ENCODE results near the gene ATAD3C.
A peak's percentile ranks its signal among the peaks of the same experiment; 100 is the strongest.

The ATAD3C gene

GRCh38 chr1:1430992-1431844 lies 18.3 kb upstream of the ATAD3C start:
- DNase-seq (ENCODE audit: low read depth in 3 of 3): no peak

DNA sequence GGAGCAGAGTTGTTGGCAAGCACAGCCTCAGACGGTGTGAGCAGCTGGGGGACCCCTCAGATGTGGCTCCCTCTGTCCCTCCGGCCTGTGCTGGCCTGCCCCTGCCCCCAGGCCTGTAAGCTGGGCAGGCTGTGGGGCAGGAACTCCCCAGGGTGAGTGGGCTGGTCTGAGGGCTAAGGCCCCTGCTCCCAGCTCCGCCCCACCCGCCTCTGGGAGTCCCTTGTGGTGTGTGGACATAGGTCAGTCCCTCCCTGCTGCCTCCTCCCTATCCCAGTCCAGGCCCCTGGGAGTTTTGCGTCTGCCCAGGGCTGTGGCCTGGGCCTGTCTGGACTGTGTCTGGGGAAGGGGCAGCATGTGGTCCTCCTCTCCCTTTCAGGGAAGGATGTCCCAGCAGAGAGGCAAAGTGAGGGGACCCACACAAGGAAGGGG lies 17.6 kb upstream of the ATAD3C start:
- DNase-seq (ENCODE audit: low read depth in 3 of 3): no peak

- DNase-seq (ENCODE audit: low read depth in 3 of 3): no peak
Measured at GRCh38 chr1:1432274-1432950, 17.1 kb upstream of the ATAD3C start.

GRCh38 chr1:1432951-1433803 lies 16.3 kb upstream of the ATAD3C start:
- no peak for DNase-seq (ENCODE audit: low read depth in 3 of 3)

- DNase-seq (ENCODE audit: low read depth in 3 of 3): peak; percentile 38 to 65 (median 59)
Measured at GRCh38 chr1:1433804-1434130, 15.7 kb upstream of the ATAD3C start.

GRCh38 chr1:1434131-1434823 lies 15.2 kb upstream of the ATAD3C start:
- DNase-seq (ENCODE audit: low read depth in 3 of 3): no peak

DNA sequence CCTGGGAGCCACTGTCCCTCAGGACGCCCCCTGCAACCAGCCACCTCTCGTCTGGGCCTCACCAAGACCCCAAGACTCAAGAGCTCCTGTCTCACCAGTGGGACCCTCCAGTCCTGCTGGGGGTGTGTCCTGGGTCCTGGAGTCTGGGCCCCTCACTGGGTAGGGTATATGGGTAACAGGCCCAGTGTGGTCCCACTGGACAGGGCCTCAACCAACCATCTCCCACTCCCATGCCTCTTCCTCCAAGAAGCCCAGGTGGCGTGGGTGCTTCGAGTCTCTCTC lies 14.7 kb upstream of the ATAD3C start:
- no peak for DNase-seq (ENCODE audit: low read depth in 3 of 3)

GRCh38 chr1:1435106-1435903 lies 14.2 kb upstream of the ATAD3C start, which contains the start of gene VWA1:
VWA1 (plus strand) TSS chr1:1435690; CDS start chr1:1435749, 59 bp downstream.
- DNase-seq (ENCODE audit: low read depth in 3 of 3): peak; percentile 25 to 68 (median 45)

DNA sequence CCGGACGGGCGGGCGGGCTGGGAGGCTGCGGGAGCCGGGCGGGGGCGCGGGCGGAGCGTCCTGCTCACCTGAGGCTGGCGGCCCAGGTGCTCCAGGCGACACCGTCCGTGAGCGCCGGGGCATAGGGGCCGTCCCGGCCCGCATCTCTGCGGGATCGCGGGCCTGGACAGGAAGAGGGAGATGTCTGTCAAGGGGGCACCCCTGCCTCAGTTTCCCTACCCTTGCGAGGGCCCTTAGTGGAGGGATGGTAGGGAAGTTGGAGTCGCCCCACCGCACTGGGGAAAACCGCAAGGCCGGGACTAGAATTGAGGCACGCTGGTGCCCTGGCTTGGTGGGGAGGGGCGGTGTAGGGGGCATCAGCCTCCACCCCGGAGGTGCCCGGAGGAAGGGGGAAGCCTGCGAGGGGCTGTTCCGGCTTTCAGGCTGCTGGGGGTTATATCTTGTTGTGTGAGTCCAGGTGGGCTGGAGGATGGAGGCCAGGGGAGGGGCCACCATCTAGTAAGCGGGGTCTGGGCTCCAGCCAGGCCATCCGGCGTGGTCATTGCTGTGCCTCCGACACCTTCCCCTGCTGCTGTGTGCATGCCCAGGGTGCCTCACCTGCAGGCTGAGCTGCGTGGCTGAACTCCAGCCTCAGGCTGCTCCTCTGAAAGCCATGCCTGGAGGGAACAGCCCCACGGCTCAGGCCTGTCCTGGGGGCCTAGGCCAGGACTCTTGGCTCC lies 13.4 kb upstream of the ATAD3C start:
- DNase-seq (ENCODE audit: low read depth in 3 of 3): no peak

DNA sequence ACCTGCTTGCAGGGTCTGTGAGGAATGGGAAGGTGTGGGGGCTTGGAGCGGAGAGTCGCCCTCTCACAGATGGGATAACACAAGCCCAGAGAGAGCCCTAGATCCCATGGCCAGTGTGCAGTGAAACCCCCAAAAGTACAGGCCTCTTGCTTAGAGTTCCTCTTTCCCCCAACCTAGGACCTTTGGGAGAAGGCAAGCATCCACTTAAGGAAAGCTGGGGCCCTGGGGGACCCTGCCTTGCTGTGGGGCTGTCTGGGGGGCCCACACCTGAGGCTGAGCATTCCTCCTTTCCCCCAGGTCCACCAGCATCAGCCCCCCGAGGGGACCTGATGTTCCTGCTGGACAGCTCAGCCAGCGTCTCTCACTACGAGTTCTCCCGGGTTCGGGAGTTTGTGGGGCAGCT lies 12.9 kb upstream of the ATAD3C start:
- no peak for DNase-seq (ENCODE audit: low read depth in 3 of 3)

DNA sequence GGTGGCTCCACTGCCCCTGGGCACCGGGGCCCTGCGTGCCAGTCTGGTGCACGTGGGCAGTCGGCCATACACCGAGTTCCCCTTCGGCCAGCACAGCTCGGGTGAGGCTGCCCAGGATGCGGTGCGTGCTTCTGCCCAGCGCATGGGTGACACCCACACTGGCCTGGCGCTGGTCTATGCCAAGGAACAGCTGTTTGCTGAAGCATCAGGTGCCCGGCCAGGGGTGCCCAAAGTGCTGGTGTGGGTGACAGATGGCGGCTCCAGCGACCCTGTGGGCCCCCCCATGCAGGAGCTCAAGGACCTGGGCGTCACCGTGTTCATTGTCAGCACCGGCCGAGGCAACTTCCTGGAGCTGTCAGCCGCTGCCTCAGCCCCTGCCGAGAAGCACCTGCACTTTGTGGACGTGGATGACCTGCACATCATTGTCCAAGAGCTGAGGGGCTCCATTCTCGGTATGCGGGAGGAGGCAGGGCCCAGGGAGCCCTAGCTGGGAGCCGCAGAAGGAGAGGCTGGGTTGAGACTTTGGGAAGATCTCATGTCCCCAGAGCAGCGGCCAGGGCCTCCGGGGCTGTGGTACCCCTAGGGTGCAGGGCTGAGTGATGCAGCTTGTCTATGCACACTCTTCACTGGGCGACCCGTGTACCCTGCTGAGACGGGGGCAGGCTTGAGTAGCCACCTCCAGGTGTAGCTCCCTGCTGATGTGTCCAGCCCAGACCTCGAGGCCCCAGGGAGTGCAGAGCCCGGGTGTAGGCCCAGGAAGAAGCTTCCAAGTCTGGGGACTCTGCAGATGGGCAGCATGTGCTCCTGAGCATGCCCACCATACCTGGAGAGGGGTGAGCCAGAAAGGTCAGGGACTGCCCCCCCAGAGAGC lies 12.2 kb upstream of the ATAD3C start:
- no peak for DNase-seq (ENCODE audit: low read depth in 3 of 3)

GRCh38 chr1:1437904-1438376 lies 11.5 kb upstream of the ATAD3C start:
- no peak for DNase-seq (ENCODE audit: low read depth in 3 of 3)

GRCh38 chr1:1438531-1439381 lies 10.7 kb upstream of the ATAD3C start:
- no peak for DNase-seq (ENCODE audit: low read depth in 3 of 3)

- no peak for DNase-seq (ENCODE audit: low read depth in 3 of 3)
Measured at GRCh38 chr1:1439546-1440261, 9.8 kb upstream of the ATAD3C start.

GRCh38 chr1:1440262-1441001 lies 9.1 kb upstream of the ATAD3C start:
- no peak for DNase-seq (ENCODE audit: low read depth in 3 of 3)

GRCh38 chr1:1441002-1441888 lies 8.2 kb upstream of the ATAD3C start:
- DNase-seq (ENCODE audit: low read depth in 3 of 3): peak in 2 of 3 donors; percentile 34 to 61
